ENCODE results near the gene TRRAP. TPM values are rescaled to one million over a fixed set of nuclear protein-coding genes. Genes with fewer than 3 reads are reported as not detected.

The TRRAP gene
- total and polyA plus RNA-seq, 2 experiments from 2014 or later, result 14.9 to 58.7 TPM

DNA sequence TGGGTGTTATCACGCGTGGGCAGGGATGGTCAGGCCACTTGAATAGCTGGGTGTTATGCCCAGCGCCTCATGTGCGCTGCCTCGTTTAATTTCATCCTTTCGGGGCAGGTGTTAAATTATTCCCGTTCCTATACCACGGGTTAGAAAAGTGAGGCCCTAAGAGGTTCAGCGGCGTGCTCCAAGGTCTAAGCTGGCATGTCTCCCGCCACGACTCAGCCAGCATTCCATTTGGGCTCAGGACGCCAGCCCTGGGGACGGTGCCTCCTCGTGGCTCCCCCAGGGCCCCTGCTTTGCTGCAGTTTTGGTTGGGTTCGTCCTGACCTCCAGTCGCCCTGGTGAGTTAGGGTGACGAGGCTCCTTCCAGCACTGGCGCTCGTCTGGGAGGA lies 124.5 kb downstream of the TRRAP start:
- Mint-ChIP-seq H3K27me3 (ENCODE audit: insufficient read depth, low read depth, poor library complexity) (peaks cover 4% of the 10 kb centered on the region), H3K36me3 (ENCODE audit: low read depth) (peaks cover 61% of the 10 kb centered on the region), H3K9me3 (no peaks in the 10 kb centered on the region), H3K4me1 (no peaks in the 10 kb centered on the region; the same call in 2 of the 3 replicates), H3K4me3 (no peak overlapping the region), H3K27ac (no peak overlapping the region)
- Histone ChIP-seq H2AFZ (no peak overlapping the region), H3K27me3 (ENCODE audit: insufficient read depth) (no peaks in the 10 kb centered on the region), H3F3A (replicated peaks; ENCODE audit: low read depth) (no peaks in the 10 kb centered on the region), H3K4me1 (ENCODE audit: insufficient read depth) (no peaks in the 10 kb centered on the region), H3K27ac (ENCODE audit: low read depth) (no peak overlapping the region), H3K79me2 (replicated peaks; ENCODE audit: insufficient read depth) (no peaks in the 10 kb centered on the region), H3K4me3 (no peak overlapping the region), H3K4me2 (no peak overlapping the region), H3K36me3 (ENCODE audit: insufficient read depth) (peaks cover 6% of the 10 kb centered on the region; the same call in 1 of the 2 replicates), H3K9me2 (ENCODE audit: insufficient read depth) (no peaks in the 10 kb centered on the region), H4K20me1 (replicated peaks; ENCODE audit: insufficient read depth) (no peaks in the 10 kb centered on the region; the same call in 1 of the 2 replicates)
- no peak; the same call in 2 of the 3 replicates for ATAC-seq
- DNase-seq (ENCODE audit: low spot score), result no peak
- TF ChIP-seq NANOG (IDR thresholded peaks at IDR 0.05; ENCODE audit: borderline replicate concordance) (no peak), STAT1 (IDR thresholded peaks at IDR 0.05; ENCODE audit: unreplicated experiment) (no peak), POLR2AphosphoS5 (IDR thresholded peaks at IDR 0.05; ENCODE audit: low read depth) (no peak), ZNF462 (CRISPR knock-in tag; IDR thresholded peaks at IDR 0.05) (no peak), ZNF114 (CRISPR knock-in tag; IDR thresholded peaks at IDR 0.05) (no peak), JUNB (IDR thresholded peaks at IDR 0.05; ENCODE audit: unreplicated experiment) (no peak), EZH2 (IDR thresholded peaks at IDR 0.05; ENCODE audit: low read depth, unreplicated experiment) (no peak), ZNF331 (CRISPR knock-in tag; IDR thresholded peaks at IDR 0.05; ENCODE audit: low read depth) (no peak), EZH2phosphoT487 (IDR thresholded peaks at IDR 0.05; ENCODE audit: unreplicated experiment) (no peak), CREB1 (CRISPR knock-in tag; IDR thresholded peaks at IDR 0.05; ENCODE audit: low read depth) (no peak)
- TF ChIP-seq, protein P1, sequence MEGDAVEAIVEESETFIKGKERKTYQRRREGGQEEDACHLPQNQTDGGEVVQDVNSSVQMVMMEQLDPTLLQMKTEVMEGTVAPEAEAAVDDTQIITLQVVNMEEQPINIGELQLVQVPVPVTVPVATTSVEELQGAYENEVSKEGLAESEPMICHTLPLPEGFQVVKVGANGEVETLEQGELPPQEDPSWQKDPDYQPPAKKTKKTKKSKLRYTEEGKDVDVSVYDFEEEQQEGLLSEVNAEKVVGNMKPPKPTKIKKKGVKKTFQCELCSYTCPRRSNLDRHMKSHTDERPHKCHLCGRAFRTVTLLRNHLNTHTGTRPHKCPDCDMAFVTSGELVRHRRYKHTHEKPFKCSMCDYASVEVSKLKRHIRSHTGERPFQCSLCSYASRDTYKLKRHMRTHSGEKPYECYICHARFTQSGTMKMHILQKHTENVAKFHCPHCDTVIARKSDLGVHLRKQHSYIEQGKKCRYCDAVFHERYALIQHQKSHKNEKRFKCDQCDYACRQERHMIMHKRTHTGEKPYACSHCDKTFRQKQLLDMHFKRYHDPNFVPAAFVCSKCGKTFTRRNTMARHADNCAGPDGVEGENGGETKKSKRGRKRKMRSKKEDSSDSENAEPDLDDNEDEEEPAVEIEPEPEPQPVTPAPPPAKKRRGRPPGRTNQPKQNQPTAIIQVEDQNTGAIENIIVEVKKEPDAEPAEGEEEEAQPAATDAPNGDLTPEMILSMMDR (conservative IDR thresholded peaks at IDR 0.05; ENCODE audit: low read depth in 2 of 2), result no peak
- TF ChIP-seq, protein P2, sequence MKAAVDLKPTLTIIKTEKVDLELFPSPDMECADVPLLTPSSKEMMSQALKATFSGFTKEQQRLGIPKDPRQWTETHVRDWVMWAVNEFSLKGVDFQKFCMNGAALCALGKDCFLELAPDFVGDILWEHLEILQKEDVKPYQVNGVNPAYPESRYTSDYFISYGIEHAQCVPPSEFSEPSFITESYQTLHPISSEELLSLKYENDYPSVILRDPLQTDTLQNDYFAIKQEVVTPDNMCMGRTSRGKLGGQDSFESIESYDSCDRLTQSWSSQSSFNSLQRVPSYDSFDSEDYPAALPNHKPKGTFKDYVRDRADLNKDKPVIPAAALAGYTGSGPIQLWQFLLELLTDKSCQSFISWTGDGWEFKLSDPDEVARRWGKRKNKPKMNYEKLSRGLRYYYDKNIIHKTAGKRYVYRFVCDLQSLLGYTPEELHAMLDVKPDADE (IDR thresholded peaks at IDR 0.05), result no peak
- TF ChIP-seq, protein P3, sequence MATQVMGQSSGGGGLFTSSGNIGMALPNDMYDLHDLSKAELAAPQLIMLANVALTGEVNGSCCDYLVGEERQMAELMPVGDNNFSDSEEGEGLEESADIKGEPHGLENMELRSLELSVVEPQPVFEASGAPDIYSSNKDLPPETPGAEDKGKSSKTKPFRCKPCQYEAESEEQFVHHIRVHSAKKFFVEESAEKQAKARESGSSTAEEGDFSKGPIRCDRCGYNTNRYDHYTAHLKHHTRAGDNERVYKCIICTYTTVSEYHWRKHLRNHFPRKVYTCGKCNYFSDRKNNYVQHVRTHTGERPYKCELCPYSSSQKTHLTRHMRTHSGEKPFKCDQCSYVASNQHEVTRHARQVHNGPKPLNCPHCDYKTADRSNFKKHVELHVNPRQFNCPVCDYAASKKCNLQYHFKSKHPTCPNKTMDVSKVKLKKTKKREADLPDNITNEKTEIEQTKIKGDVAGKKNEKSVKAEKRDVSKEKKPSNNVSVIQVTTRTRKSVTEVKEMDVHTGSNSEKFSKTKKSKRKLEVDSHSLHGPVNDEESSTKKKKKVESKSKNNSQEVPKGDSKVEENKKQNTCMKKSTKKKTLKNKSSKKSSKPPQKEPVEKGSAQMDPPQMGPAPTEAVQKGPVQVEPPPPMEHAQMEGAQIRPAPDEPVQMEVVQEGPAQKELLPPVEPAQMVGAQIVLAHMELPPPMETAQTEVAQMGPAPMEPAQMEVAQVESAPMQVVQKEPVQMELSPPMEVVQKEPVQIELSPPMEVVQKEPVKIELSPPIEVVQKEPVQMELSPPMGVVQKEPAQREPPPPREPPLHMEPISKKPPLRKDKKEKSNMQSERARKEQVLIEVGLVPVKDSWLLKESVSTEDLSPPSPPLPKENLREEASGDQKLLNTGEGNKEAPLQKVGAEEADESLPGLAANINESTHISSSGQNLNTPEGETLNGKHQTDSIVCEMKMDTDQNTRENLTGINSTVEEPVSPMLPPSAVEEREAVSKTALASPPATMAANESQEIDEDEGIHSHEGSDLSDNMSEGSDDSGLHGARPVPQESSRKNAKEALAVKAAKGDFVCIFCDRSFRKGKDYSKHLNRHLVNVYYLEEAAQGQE (IDR thresholded peaks at IDR 0.05; ENCODE audit: unreplicated experiment), result no peak

All from GM23338 (cell line).